ENCODE measurements around the gene CFAP251. TPM values are rescaled to one million over a fixed set of nuclear protein-coding genes. Genes with fewer than 3 reads are reported as not detected.

Gene CFAP251
- total and polyA plus RNA-seq, 2 of the 8 experiments (the other 6 are each of a cell fraction or from before 2014, with no cell fraction given), result 1.8 to 2.9 TPM

DNA sequence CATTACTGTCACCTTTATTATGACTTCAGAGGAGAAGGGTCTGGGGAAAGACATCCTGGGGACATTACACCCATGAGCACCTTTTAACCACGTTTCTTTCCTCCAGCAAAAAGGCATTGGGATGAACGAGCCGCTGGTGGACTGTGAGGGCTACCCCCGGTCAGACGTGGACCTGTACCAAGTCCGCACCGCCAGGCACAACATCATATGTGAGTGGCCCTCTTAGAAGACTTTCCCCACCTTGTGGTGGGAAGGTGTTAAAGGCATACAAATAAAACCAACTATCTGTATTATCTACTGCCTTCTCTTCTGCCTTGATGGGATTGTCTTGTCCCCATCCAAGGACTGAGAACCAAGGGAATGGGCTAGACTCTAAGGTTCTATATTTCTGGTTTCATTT, 23.8 kb upstream of the CFAP251 start:
- no peak overlapping the region for H3K14ac ChIP-seq (ENCODE audit: insufficient read length)
- no peak overlapping the region for H2BK120ac ChIP-seq (replicated peaks; ENCODE audit: low read depth, low read length)
- ChIA-PET POLR2A (ENCODE audit: partially characterized antibody) (interaction anchor here (0.6 to 10.3 kb wide), 2 partner anchors 70 to 95 kb away, joined by 3 to 115 read pairs; partner anchors contain the start of genes RHOF and SETD1B), CTCF (ENCODE audit: partially characterized antibody) (interaction anchor here (0.7 to 10.7 kb wide), 9 partner anchors 13 to 193 kb away, joined by 3 to 114 read pairs (median 4); partner anchors contain the start of gene RHOF)
- peaks cover 0 to 2% (median 1%) of the 10 kb centered on the region in 4 experiments; a peak in 3 of 7 replicates for H3K27me3 ChIP-seq (replicated peaks in 1 of 4; ENCODE audit: control insufficient read depth in 3 of 4, extremely low read depth in 1 of 4, insufficient read depth in 3 of 4, low read length in 3 of 4)
- no peak overlapping the region for H3K4me3 ChIP-seq (ENCODE audit: extremely low read depth in 1 of 4, insufficient read depth in 2 of 4, low read depth in 3 of 4, low read length in 4 of 4)
- no peak overlapping the region for H2BK15ac ChIP-seq (ENCODE audit: low read length)
- H3K56ac ChIP-seq (replicated peaks; ENCODE audit: insufficient read length, low read depth, low read length), result no peak overlapping the region
- no peak overlapping the region for H4K5ac ChIP-seq (ENCODE audit: insufficient read length, low read depth, low read length)
- no peak overlapping the region for H3K4ac ChIP-seq (replicated peaks; ENCODE audit: insufficient read length, low read depth, low read length)
- no peaks in the 10 kb centered on the region for H3K79me1 ChIP-seq (ENCODE audit: low read depth, low read length)
- no peak overlapping the region for H3K23ac ChIP-seq (ENCODE audit: insufficient read length)
- H3K36me3 ChIP-seq (ENCODE audit: control insufficient read depth in 2 of 4, insufficient read depth in 4 of 4, low read length in 3 of 4), result peaks cover 0 to 11% (median 3%) of the 10 kb centered on the region in 4 experiments; a peak in 3 of 8 replicates
- H4K8ac ChIP-seq (ENCODE audit: extremely low read depth, insufficient read depth, low read length), result no peak overlapping the region
- H3K4me1 ChIP-seq (replicated peaks in 1 of 4; ENCODE audit: control insufficient read depth in 3 of 4, insufficient read depth in 4 of 4, low read length in 3 of 4), result peaks cover 0 to 2% (median under 1%) of the 10 kb centered on the region in 4 experiments; a peak in 3 of 7 replicates
- no peak overlapping the region for H3K4me2 ChIP-seq (ENCODE audit: insufficient read depth in 1 of 2, low read depth in 2 of 2, low read length in 2 of 2)
- no peak overlapping the region for H4K91ac ChIP-seq (replicated peaks; ENCODE audit: insufficient read length, low read length)
- H3K23me2 ChIP-seq (ENCODE audit: low read depth, low read length), result peaks cover under 1% of the 10 kb centered on the region
- DNase-seq (ENCODE audit: low read depth in 1 of 2, low spot score in 2 of 2), result no peak
- no peak overlapping the region for H3K27ac ChIP-seq (ENCODE audit: low read depth, low read length)
- H3K79me2 ChIP-seq (ENCODE audit: control insufficient read depth in 1 of 2, insufficient read depth in 2 of 2, low read length in 2 of 2), result no peaks in the 10 kb centered on the region; a peak in 1 of 4 replicates
- WGBS, 2 experiments (ENCODE audit: extremely low coverage in 1 of 2, insufficient coverage in 1 of 2, insufficient read length in 1 of 2, insufficient replicate concordance in 2 of 2, low coverage in 1 of 2, low lambda C conversion rate in 2 of 2, missing lambda C conversion rate in 1 of 2), result 84% methylated on average over 7 of the region's 7 CpGs; no CpG with 5 or more reads in 1 of the 2 experiments
- H2BK20ac ChIP-seq (ENCODE audit: low read length), result peak overlapping the region; percentile 86; the same call in 1 of the 2 replicates
- TF ChIP-seq PHF8 (conservative IDR thresholded peaks at IDR 0.05; ENCODE audit: low read depth, low read length) (no peak), RAD21 (IDR thresholded peaks at IDR 0.05 in 1 of 2, conservative IDR thresholded peaks at IDR 0.05 in 1 of 2; ENCODE audit: low read depth in 2 of 2, low read length in 2 of 2) (peak; percentile 35 to 51; a peak in 3 of 4 replicates), RFX5 (IDR thresholded peaks at IDR 0.05; ENCODE audit: borderline replicate concordance, low read depth, low read length) (no peak), BRCA1 (IDR thresholded peaks at IDR 0.05; ENCODE audit: low read depth, low read length) (no peak), NRF1 (IDR thresholded peaks at IDR 0.05; ENCODE audit: low read depth, low read length) (no peak), SIRT6 (IDR thresholded peaks at IDR 0.05; ENCODE audit: low read length) (no peak)
- TF ChIP-seq, protein P1, sequence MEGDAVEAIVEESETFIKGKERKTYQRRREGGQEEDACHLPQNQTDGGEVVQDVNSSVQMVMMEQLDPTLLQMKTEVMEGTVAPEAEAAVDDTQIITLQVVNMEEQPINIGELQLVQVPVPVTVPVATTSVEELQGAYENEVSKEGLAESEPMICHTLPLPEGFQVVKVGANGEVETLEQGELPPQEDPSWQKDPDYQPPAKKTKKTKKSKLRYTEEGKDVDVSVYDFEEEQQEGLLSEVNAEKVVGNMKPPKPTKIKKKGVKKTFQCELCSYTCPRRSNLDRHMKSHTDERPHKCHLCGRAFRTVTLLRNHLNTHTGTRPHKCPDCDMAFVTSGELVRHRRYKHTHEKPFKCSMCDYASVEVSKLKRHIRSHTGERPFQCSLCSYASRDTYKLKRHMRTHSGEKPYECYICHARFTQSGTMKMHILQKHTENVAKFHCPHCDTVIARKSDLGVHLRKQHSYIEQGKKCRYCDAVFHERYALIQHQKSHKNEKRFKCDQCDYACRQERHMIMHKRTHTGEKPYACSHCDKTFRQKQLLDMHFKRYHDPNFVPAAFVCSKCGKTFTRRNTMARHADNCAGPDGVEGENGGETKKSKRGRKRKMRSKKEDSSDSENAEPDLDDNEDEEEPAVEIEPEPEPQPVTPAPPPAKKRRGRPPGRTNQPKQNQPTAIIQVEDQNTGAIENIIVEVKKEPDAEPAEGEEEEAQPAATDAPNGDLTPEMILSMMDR (IDR thresholded peaks at IDR 0.05; ENCODE audit: control extremely low read depth in 1 of 3, insufficient read depth in 1 of 3, low read depth in 1 of 3, low read length in 3 of 3), result peak; percentile 15 to 49 (median 33)
- H2BK12ac ChIP-seq (ENCODE audit: low read depth, low read length), result no peak overlapping the region
- no peak overlapping the region for H3K9ac ChIP-seq (replicated peaks in 1 of 4; ENCODE audit: extremely low read depth in 1 of 4, low read depth in 3 of 4, low read length in 3 of 4)
- no peak overlapping the region for H3K18ac ChIP-seq (ENCODE audit: extremely low read depth, low read length)
- H2BK5ac ChIP-seq (ENCODE audit: low read depth, low read length), result no peak overlapping the region
- no peak overlapping the region for H2AFZ ChIP-seq (ENCODE audit: low read length)
- H2AK5ac ChIP-seq (ENCODE audit: low read depth, low read length), result no peak overlapping the region
- no peak for FAIRE-seq
- H4K20me1 ChIP-seq (replicated peaks in 1 of 2; ENCODE audit: control insufficient read depth in 1 of 2, insufficient read depth in 2 of 2, low read length in 2 of 2), result peaks cover 2 to 6% of the 10 kb centered on the region in 2 experiments
- no peaks in the 10 kb centered on the region for H3K9me3 ChIP-seq (ENCODE audit: insufficient read depth in 2 of 2, low read depth in 1 of 2, low read length in 1 of 2)

Data from H1 (cell line).